Skeletal muscle satellite cell (primary cell): ENCODE results near the gene FAM234A.

ENCODE experiments used
- H3K27me3 ChIP-seq: 2 replicates; pipeline ENCODE4 v1.7.0; 2013; ENCODE audit warnings: low read length; ENCODE audit not compliant: control insufficient read depth, insufficient read depth
- H3K36me3 ChIP-seq: 2 replicates; pipeline ENCODE4 v1.7.0; 2013; ENCODE audit warnings: mild to moderate bottlenecking, control low read depth, low read length; ENCODE audit not compliant: insufficient read depth
- H3K4me1 ChIP-seq: 2 replicates; pipeline ENCODE4 v1.7.0; 2013; ENCODE audit warnings: low read length; ENCODE audit not compliant: control insufficient read depth, insufficient read depth
- H3K4me2 ChIP-seq: 2 replicates; pipeline ENCODE4 v1.7.0; 2013; ENCODE audit warnings: mild to moderate bottlenecking, low read length
- H3K4me3 ChIP-seq: 2 replicates; pipeline ENCODE4 v1.7.0; 2013; ENCODE audit warnings: low read length
- H3K9ac ChIP-seq: 2 replicates; pipeline ENCODE4 v1.7.0; 2013; ENCODE audit warnings: mild to moderate bottlenecking, low read depth, low read length, moderate library complexity
- H3K9me3 ChIP-seq: replicated peaks from 2 replicates; pipeline ENCODE4 v1.7.0; 2013; ENCODE audit warnings: mild to moderate bottlenecking, control low read depth, low read length

Gene FAM234A

GRCh38 chr16:278863-279366 is 44.3 kb downstream of the FAM234A start:
- H3K4me3 ChIP-seq: no peak overlapping the region
- H3K4me2 ChIP-seq: no peak overlapping the region
- no peak overlapping the region for H3K9ac ChIP-seq
- no peaks in the 10 kb centered on the region for H3K9me3 ChIP-seq
- H3K4me1 ChIP-seq: peaks cover 4% of the 10 kb centered on the region
- peaks cover 29% of the 10 kb centered on the region for H3K27me3 ChIP-seq
- no peaks in the 10 kb centered on the region for H3K36me3 ChIP-seq

GRCh38 chr16:279531-279930 is 44.9 kb downstream of the FAM234A start:
- peaks cover 25% of the 10 kb centered on the region for H3K27me3 ChIP-seq

GRCh38 chr16:280005-280460 is 45.4 kb downstream of the FAM234A start:
- Histone ChIP-seq H3K4me2 (no peak overlapping the region), H3K27me3 (peaks cover 20% of the 10 kb centered on the region), H3K9ac (no peak overlapping the region), H3K9me3 (no peaks in the 10 kb centered on the region), H3K36me3 (no peaks in the 10 kb centered on the region), H3K4me1 (peaks cover 4% of the 10 kb centered on the region), H3K4me3 (no peak overlapping the region)

More at GRCh38 chr16:279531-279930, 44.9 kb downstream of the FAM234A start:
- Histone ChIP-seq H3K4me2 (no peak overlapping the region), H3K36me3 (no peaks in the 10 kb centered on the region), H3K9ac (no peak overlapping the region), H3K4me1 (peaks cover 4% of the 10 kb centered on the region), H3K4me3 (no peak overlapping the region), H3K9me3 (no peaks in the 10 kb centered on the region)

- Histone ChIP-seq H3K9ac (no peak within 1 kb of the TSS), H3K36me3 (no peaks in the 10 kb centered on the region), H3K27me3 (peaks cover 17% of the 10 kb centered on the region), H3K4me2 (peak within 1 kb of the TSS; percentile 58), H3K4me3 (no peak within 1 kb of the TSS), H3K9me3 (no peaks in the 10 kb centered on the region), H3K4me1 (no peaks in the 10 kb centered on the region)
Measured at GRCh38 chr16:280552-280951, 45.9 kb downstream of the FAM234A start, which contains the start of gene ARHGDIG. TSS of gene ARHGDIG (plus strand) at chr16:280591. CDS start at chr16:280681, 90 bp downstream.

GRCh38 chr16:280991-281659 is 46.5 kb downstream of the FAM234A start:
- Histone ChIP-seq H3K9me3 (no peaks in the 10 kb centered on the region), H3K36me3 (no peaks in the 10 kb centered on the region), H3K4me2 (peak overlapping the region; percentile 58), H3K4me1 (no peaks in the 10 kb centered on the region), H3K9ac (no peak overlapping the region), H3K27me3 (peaks cover 17% of the 10 kb centered on the region), H3K4me3 (no peak overlapping the region)

GRCh38 chr16:281660-282255 is 47.1 kb downstream of the FAM234A start:
- H3K9me3 ChIP-seq: no peaks in the 10 kb centered on the region
- no peak overlapping the region for H3K4me2 ChIP-seq
- H3K9ac ChIP-seq: no peak overlapping the region
- H3K27me3 ChIP-seq: peaks cover 17% of the 10 kb centered on the region
- no peak overlapping the region for H3K4me3 ChIP-seq
- no peaks in the 10 kb centered on the region for H3K4me1 ChIP-seq
- peaks cover 3% of the 10 kb centered on the region for H3K36me3 ChIP-seq

- Histone ChIP-seq H3K36me3 (peaks cover 6% of the 10 kb centered on the region), H3K4me2 (no peak overlapping the region), H3K4me1 (no peaks in the 10 kb centered on the region), H3K4me3 (no peak overlapping the region), H3K27me3 (peaks cover 17% of the 10 kb centered on the region), H3K9me3 (no peaks in the 10 kb centered on the region), H3K9ac (no peak overlapping the region)
Measured at GRCh38 chr16:282491-282890, 47.9 kb downstream of the FAM234A start.

GRCh38 chr16:283033-283805 is 48.6 kb downstream of the FAM234A start, which contains the start of gene PDIA2:
TSS of gene PDIA2 (plus strand) at chr16:283164. CDS start at chr16:283170, 6 bp downstream.
- Histone ChIP-seq H3K27me3 (peaks cover 17% of the 10 kb centered on the region), H3K4me2 (no peak within 1 kb of the TSS), H3K9ac (no peak within 1 kb of the TSS), H3K36me3 (peaks cover 12% of the 10 kb centered on the region), H3K4me3 (no peak within 1 kb of the TSS), H3K9me3 (no peaks in the 10 kb centered on the region), H3K4me1 (no peaks in the 10 kb centered on the region)

GRCh38 chr16:284204-285120 is 49.8 kb downstream of the FAM234A start:
- H3K4me2 ChIP-seq: no peak overlapping the region
- no peaks in the 10 kb centered on the region for H3K9me3 ChIP-seq
- no peak overlapping the region for H3K4me3 ChIP-seq
- no peak overlapping the region for H3K9ac ChIP-seq
- H3K27me3 ChIP-seq: peaks cover 17% of the 10 kb centered on the region
- peaks cover 17% of the 10 kb centered on the region for H3K36me3 ChIP-seq
- no peaks in the 10 kb centered on the region for H3K4me1 ChIP-seq

GRCh38 chr16:285146-286055 is 50.8 kb downstream of the FAM234A start:
- no peaks in the 10 kb centered on the region for H3K4me1 ChIP-seq
- H3K36me3 ChIP-seq: peaks cover 17% of the 10 kb centered on the region
- H3K27me3 ChIP-seq: peaks cover 17% of the 10 kb centered on the region
- no peak overlapping the region for H3K4me2 ChIP-seq
- no peak overlapping the region for H3K9ac ChIP-seq
- no peaks in the 10 kb centered on the region for H3K9me3 ChIP-seq
- H3K4me3 ChIP-seq: no peak overlapping the region
